ENCODE results near the gene PRKN.

The PRKN gene

DNA sequence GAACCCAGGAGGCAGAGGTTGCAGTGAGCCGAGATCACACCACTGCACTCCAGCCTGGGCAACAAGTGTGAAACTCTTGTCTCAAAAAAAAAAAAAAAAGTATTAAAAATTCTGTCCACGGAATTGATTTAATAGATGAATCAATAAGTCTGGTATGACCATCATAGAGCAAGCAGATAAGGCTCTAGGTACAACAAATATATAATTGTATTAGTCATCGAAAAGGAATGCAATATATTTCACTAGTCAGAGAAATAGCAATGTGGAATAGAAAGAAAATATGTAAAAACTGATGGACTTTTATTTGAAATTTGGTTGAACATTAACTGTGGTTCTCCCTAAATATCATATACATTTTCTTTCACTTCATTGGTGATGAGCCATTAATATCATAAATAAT lies 976.9 kb downstream of the PRKN start:
- DNase-seq = no peak

DNA sequence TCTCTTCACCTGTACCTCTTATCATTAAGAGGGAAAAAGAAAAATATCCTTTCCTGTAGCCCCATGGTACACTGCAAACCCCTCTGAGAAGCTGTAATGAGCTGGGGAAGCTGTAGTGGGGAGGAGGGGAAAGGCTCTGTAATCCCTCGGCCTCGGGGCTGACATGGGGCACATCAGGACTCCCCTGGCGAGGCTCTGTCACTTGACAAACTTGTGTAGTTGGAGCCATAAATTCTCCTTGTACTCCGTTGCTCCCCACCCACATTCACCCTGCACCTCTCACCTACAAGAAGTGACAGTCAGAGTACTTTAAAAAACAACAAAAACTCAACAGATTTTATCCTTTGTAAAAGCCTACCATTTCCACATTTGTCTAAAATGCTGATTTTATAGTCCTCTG lies 978.0 kb downstream of the PRKN start:
- no peak for DNase-seq

DNA sequence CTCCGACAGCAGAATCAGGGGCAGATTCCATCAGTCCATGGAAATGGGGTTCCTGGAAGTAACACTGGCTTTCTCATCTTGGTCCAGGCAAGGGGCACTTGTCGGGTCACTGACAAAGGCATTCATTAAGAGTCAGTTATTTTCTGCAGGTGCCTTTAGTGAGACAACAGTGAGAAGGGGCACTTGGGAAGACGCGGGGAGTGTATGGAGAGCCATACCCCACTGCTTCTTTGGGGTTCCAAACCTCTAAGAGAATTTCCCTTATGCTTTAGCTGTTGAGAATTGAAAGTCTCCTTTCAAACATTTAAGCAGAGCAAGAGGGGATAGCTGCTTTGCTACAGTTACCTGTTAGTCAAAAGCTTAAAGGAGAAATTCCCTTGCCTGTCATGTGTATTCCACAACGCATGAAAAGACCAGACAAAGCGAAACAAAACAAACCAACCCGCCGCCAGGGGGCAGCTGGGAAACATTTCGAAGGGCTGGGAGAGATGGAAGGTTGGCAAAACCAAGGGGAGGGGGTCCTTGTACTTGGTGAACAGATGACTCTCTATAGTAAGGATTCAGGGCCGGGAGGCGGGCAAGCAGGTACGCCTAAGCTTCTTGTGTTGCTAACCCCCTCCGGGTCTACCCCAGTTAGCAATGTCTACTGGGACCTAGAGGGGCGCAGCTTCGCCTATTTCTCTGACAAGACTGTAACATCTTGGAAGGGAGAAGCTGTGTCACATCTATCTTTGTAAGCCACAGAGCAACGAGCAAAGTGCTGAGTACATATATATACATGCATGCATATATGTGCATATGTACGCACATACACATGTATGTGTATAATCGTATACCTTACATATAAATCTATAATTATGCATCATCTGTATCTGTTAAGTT lies 978.8 kb downstream of the PRKN start:
- peak in 8 of 14 donors; percentile 3 to 47 (median 15) for DNase-seq

DNA sequence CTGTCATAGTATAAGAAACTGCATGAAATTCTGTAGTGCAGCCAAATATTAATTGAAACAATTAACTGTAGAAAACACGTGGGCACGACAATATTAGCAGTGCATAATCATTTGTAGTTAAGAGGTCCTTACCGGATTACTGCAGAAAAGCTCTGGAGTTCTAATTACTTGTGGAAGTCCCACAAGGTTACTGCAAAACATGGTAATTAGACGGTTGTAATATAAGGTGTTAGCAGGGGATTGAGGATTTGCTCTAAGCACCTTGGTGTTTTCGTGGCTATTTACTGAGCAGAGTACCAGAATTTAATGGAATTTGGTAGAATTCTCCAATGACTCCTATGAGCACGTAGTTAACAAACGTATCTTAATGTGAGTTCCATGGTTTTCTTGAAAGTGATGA lies 980.1 kb downstream of the PRKN start:
- DNase-seq = no peak

DNA sequence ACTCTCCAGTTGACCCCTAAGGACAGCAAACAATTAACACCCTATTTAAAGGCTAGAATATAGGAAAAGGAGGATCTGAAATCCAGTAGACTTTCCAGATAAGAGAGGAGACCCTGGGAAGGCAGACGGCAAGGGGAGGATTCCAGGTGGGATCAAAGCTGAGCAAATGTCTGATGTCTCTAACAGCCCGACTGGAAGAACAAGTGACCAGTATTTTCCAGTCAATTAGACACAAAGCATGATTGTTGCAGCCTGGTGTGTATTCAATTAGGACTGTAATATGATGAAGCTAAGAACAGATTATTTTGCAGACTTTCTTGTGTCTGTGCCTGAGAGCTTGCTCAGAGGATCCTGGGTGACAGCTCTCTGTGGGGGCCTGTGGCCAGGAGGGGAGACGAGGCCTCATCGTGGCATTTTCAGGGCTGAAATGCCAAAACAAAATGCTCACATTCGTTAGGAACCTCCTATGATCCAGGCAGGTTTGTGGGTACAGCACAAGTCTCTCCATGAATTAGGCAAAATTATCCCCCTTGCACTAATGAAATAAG lies 981.9 kb downstream of the PRKN start:
- no peak for DNase-seq

DNA sequence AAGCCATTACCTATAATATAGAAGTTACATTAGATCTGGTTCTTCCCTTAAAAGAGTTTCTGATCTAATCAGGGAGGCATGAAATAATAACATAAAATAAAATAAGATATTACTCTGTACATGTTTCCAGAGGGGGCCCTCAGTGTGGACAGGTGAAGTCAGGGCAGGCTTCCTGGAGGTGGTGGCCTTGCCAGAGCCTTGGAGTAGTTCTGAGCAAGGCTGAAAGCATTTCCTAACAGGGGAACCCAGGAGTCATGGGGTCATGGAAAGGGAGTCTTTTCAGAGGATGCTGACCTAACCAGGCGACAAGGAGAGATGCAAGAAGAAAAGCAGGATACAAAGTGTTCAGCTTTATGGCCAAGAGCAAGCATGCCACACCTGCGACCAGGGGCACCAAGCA lies 982.4 kb downstream of the PRKN start:
- no peak for DNase-seq

DNA sequence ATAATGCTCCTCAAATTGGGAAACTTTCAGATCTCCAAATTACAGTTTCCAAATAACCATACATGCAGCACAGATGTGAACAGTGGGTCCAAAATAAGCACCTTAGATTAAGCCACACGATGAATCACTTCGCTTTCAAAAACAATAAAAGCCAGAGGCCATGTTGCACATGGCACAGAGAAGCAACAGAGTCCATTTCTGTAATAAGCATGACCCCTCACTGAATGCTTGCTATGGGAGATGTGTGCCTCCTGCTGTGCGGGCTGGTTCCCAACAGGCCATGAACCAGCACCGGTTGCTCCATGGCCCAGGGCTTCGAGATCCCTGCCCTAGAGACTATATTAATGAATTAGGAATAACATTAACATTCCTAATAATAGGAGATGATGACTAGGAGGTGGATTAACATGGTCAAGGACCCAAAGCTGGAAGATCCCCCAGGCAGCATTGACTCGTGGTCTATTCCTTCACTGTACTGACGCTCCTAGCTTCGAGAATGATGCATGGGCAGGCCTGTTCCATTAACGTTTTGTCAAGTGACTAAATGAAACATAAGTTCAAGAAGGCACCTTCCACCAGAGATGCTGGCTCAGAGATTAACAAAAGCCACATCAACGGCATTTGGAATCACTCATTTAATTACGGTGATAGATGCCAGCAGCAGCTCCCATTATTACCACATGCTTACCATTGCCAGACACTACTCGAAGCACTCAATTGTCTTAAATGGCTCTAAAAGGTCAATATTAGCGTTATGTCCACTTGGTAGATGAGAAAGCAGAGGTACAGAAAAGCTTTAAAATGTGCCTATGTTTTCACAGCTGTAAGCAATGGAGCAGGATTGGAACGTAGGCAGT lies 983.1 kb downstream of the PRKN start:
- no peak for DNase-seq

DNA sequence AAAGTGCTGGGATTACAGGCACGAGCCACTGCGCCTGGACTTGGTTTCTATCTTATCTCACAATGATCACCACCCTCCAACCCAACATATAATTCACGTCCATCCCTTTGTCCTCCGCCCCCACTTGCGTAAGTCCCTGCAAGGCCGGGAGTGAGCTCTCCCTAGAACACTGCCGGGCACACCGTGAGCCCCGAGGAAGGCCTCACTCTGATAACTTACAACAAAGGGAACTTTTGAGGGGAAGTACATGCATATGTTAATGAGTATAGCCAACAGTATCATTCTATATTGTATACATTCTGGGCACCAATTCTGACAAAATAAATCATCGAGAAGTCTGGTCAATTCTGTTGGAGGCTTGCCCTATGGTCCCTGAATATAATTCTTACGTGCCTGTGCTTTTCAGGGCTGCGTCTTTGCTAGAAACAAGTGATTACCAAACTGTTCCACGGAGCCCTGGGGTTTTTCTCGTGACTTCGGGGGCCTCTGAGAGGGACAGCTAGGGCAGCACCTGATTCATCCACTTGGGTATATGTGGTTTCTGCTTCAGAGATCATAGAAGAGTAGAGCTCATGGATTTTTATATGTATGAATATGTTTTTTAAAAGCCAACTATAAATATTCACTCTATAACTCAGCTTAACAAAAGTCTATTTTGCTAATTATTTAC lies 983.9 kb downstream of the PRKN start:
- DNase-seq = no peak

DNA sequence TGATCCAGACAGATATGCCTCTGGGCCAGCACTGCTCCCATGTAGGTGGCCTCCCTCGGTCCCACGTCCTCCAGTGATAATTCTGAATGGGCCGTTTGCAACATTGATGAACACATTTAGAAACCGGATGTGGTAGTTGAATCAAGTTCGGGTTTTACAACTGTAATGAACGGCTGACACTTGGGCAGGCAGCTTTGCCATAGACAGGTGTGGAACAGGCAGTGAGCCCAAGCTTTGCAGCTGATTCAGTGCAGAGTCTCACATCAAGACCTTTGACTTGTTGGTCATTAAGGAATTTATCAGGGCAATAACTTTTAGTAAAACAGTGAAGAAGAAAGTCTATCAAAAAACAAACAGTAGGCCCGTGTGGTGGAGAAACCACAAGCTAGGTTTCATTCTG lies 987.1 kb downstream of the PRKN start:
- DNase-seq = no peak

DNA sequence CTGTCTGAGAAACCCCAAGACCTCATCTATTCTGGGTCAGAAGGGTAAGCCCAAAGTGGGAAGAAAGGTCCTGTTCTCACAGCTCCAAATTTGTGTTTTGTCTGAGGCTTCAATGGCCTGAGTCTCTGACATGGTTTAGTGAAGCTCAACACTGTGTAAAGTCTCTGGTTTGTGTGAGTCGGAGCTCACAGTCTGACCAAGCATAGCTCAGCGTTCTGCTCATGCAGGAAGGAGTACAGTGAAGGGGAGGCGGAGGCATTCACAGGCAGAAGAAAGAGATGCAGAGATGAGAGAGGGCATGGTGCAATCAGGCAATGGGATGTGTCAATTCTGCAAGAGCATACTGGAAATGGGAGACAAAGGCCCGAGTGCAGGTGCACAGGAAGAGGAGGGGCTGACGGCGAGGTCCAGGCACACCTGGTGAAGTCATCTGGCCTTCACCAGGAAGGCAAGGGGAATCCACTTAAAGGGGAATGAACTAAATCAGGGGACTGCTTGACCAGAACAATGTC lies 990.7 kb downstream of the PRKN start:
- DNase-seq = no peak

DNA sequence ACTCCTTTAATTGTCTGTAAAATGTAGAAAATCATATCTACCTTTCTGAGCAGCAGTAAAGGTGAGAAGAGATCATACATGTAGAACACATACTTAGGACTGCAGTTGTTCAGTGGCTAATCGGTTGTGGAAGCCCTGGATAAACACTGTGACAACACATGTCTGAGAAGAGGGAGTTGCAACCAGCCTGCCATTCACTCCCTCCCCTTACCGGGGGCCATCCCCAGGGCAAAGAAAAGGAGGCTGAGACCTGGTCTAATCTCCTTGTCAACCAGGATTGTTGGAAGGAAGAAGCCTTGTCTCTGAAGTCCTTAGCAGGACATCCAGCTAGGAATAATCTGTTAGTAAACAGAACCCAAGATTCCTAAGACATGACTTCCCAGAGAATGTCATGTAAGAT lies 991.2 kb downstream of the PRKN start:
- no peak for DNase-seq

DNA sequence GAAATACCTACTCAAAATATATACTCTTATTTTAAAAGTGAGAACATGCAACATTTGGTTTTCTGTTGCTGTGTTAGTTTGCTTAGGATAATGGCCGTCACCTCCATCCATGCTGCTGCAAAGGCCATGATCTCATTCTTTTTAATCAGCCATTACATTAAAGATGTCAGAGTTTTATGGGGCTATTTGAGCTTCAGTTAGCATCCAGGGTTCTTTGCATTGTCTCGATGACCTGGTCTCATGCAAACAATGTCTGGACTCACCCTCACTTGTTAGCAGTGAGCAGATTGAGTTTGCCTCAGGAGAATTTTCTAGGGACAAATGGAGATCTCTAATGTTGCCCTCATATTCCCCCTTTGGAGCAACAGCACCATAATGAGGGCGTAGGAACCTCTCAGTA lies 995.0 kb downstream of the PRKN start:
- no peak for DNase-seq

DNA sequence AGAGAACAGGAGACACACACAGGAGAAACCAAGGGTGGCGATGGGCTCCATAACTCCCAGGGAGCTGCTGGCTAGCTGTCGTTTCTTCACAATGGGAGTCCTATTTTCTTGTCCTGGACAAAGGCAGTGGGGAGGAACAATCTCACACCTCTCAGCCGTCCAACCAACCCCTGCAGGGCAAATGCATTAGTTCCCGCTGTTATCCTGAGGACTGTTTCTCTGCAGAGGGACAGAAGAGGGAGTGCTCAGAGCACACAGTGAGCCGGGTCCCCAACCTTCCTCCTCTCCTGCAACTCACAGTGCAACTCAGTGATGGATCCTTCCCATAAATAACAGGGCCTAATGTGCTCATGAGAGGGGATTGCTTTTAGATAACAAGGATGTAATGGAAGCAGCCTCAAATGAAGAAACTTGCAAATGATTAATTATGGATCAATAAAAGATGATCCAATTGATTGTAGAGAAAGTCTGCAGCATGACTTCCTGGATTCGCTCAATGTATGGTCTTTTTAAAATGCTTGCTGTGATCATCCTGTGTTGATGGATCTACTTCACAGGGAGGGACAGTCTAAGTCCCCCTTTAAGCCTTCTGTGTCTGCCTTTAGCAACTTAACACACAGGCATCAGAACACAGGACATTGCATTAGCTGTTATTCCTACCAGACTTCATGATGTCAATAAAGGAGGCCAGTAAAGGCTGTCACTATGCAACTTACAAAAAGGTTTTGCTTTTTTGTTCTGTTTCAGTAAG lies 1000.3 kb downstream of the PRKN start:
- DNase-seq = no peak

DNA sequence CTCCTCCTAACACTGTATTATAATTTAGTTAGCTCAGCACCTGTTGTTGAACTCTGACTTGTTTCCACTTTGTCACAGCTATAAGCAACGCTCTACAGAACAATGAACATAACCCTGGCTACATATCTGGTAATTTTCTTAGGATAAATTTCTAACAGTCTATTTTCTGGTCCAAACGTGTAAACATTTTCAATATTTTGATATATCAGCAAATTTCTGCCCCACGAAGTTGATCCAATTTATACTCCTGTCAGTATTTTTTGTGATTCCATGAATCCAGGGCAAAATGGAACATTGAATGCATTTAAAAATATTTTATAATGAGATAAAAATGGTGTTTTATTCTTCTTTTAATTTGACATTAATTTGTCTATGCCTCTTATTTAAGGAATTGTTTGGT lies 1005.2 kb downstream of the PRKN start:
- no peak for DNase-seq

DNA sequence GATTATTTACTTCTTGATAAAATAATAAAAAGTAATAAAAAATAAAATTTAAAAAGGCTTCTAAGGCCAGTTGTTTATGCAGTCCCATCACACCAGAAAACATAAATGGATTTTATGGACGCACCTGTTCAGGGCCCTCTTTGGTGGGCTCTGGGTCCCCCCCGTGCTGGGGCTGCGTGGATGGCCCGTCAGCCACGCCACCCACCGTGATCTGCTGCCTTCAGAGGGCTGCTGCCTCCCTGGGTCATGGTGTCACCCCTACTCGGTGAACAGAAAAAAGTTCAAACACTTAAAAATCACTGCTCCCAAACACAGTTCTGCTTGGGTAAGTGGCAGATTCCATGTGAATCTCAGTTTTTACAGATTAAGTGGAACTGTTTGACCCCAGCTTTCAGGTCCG lies 1006.1 kb downstream of the PRKN start:
- DNase-seq = no peak

DNA sequence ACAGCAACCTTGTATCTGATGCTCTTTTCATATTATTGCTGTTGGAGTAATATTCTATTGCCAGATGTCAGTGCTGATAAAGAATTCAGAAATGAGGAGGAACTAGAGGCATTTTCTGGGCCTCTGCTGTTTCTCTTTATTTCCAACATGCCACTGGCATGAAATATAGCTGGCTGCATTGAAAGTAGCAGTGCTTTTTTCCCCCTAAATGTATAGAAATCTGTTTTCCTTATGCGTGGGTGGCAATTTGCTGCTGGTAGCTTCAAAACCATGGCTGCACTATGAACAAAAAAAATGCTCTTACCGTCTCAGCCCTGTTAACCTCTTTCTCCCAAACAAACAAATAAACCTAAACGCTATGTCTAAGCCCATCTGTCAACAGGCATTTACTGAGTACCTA lies 1011.4 kb downstream of the PRKN start:
- no peak for DNase-seq

DNA sequence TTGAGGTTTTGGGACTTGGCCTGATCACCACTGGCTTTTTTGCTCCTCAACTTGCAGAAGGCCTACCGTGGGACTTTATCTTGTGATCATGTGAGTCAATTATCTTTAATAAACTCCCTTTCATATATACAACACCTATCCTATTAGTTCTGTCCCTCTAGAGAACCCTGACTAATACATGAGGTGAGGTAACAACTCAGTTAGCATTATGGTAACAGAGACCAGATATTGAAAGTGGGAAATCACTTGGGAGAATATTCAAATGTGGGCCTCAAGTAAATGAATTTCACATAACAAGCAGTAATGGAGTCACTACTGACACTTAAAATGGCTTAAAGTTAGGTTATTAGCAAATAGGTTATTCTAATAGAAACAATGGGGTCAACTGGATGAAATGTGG lies 1015.6 kb downstream of the PRKN start:
- no peak for DNase-seq

DNA sequence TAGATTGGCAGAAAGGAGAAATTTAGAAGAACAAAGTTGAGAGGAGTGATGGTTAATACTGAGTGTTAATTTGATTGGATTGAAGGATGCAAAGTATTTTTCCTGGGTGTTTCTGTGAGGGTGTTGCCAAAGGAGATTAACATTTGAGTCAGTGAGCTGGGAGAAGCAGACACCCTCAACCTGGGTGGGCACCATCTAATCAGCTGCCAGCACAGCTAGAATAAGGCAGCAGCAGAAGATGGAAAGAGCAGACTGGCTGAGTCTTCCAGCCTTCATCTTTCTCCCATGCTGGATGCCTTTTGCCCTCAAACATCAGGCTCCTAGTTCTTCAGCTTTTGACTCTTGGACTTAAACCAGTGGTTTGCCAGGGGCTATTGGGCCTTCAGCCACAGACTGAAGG lies 1016.1 kb downstream of the PRKN start:
- DNase-seq = no peak

DNA sequence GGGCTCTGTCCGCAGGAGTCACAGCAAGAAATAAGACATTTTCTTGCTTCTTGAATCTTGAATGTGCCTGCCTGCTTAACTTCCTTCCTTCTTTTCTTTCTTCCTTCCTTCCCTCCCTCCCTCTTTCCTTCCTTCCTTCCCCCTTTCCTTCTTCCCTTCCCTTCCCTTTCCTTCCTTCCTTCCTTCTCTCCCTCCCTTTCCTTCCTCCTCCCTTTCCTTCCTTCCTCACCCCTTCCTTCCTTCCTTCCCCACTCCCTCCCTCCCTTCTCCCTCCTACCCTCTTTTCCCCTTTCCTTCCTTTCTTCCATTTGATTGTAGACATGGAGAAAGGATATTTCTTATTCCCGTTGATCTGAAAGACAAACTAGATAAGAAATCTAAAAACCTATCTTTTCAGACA lies 1016.9 kb downstream of the PRKN start:
- DNase-seq = no peak

DNA sequence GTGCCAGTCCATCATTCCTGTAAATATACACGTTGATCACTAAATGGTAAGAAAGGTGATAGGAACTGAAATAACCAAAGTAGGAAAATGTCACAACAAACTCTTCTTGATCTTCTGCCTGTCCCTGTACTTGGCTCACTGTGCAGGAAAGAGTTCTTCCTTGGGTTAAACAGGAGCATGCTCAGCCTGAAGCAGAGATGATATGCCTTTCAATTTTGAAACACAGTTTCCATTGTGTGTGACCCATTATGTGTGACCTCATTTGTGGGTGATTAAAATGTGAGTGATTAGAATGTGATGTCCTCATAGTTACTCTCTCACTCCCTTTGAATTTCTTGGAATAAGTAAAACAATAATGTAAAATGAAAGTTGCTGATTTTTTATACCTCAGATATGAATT lies 1026.5 kb downstream of the PRKN start:
- DNase-seq = no peak

DNA sequence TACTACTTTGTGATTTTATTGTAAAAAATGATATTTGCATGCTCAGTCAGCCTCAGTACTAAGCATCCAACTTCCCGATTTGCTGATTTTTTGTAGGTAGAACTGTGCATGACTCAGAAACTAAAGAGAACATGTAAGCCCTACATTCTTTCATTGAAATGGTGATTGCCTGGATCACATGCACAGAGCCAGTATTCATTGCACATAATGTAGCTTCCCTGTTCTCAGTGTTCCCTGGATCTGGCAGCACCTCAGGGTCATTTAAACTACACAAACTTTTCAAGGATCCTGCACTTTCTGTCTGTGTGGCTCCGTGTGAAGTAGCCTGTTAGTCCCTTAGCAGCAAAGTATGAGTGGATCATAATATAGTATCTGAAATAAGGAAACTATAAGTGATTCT lies 1030.8 kb downstream of the PRKN start:
- DNase-seq = no peak

DNA sequence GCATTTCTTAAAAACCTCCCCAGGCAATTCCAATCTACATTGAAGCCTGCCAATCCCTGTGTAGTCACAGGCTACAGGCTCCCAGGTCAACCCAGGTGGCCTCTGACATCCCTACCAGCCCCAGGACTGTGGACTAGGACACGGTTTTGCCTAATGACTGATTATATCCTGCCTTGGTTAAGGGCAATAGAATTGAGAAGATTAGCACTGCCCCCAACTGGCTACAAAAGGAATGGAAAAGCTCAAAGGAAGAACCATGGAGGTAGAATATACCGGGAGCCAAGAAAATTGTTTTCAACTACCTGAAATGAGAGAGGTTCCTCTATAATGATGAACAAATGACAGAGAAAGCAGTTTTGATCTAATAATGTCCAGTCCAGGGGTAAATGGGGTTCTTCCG lies 1032.6 kb downstream of the PRKN start:
- DNase-seq = no peak
